Mucosa of descending colon (tissue), 3 donors: ENCODE measurements around the gene MRAS. TPM values are rescaled to one million over a fixed set of nuclear protein-coding genes. Genes with fewer than 3 reads are reported as not detected.

Experiments used
- ATAC-seq: fragments of 200-7000 bp; cut with Tn5 transposase; one replicate; pipeline ENCODE4 v1.9.1; 2020; ENCODE audit warnings: mild to moderate bottlenecking, moderate library complexity
- DNase-seq, 3 donors: peaks; one replicate each; pipeline ENCODE4 v3.0.0-alpha.2; 2020
- H3K36me3 ChIP-seq: fragments of 200-600 bp; one replicate; pipeline ENCODE4 v1.8.0; 2021; ENCODE audit warnings: low read depth, mild to moderate bottlenecking
- H3K4me1 ChIP-seq: fragments of 200-600 bp; one replicate; pipeline ENCODE4 v1.8.0; 2021; ENCODE audit warnings: low read depth, mild to moderate bottlenecking
- H3K4me3 ChIP-seq: fragments of 200-600 bp; one replicate; pipeline ENCODE4 v1.8.0; 2021; ENCODE audit warnings: mild to moderate bottlenecking
- H3K9me3 ChIP-seq: fragments of 200-600 bp; one replicate; pipeline ENCODE4 v1.8.0; 2021; ENCODE audit warnings: mild to moderate bottlenecking
- CTCF ChIP-seq: fragments of 200-600 bp; IDR thresholded peaks from one replicate; pipeline ENCODE4 v1.8.0; 2022; ENCODE audit warnings: antibody characterized with exemption, mild to moderate bottlenecking
- intact Hi-C, 2 donors: fragments of 100-400 bp; cut with DNase I in 1 of 2; cut with micrococcal nuclease in 1 of 2; formaldehyde crosslinking; loops; one replicate each; pipeline versions ENCODE4 v1.11.0 to v1.11.1; 2022; cut with DNase I, micrococcal nuclease
- total RNA-seq, 3 donors: library from RNA; stranded (reverse); fragmentation: NEBNext Ultra II Directional in 2 of 3; extraction: Animal tissue kit (Norgen Biotek cat#: 25700) in 2 of 3; gene quantifications; one replicate each; pipeline versions ENCODE4 v1.2.1 to v1.2.4, GENCODE V29; 2021 to 2023
- donor health status: DM: no; HTN: no; CAD: no; lungs with moderate emphysema.
- donor health status: DM: no; HTN: no; CAD: no.
- donor health status: DM: no; HTN: yes; CAD: no.

The MRAS gene
- total RNA-seq, 3 donors from 2014 or later = 2.5 to 37.6 (median 4.6) TPM

GRCh38 chr3:138384531-138384930 lies 36.2 kb downstream of the MRAS start:
- Histone ChIP-seq H3K4me1 (no peaks in the 10 kb centered on the region), H3K9me3 (no peaks in the 10 kb centered on the region), H3K36me3 (no peaks in the 10 kb centered on the region), H3K4me3 (no peak overlapping the region)
- no peak for TF ChIP-seq CTCF
- DNase-seq (no peak), ATAC-seq (no peak)
- intact Hi-C loops = no loop called here

DNA sequence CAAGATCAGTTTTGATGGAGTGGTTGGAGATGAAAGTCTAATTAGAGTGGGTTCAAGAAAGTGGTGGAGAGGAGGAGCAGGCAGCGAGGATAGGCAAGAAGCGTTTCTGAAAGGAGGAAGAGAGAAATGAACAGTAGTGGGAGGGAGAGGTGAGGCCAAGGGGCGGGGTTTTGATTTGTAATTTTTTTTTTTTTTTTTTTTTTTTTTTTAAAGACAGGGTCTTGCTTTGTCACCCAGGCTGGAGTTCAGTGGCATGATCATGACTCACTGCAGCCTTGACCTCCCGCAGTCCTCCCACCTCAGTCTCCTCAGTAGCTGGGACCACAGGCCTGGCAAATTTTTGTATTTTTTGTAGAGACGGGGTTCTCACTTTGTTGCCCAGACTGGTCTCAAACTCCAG lies 36.6 kb downstream of the MRAS start:
- no peak for ATAC-seq
- no peaks in the 10 kb centered on the region for H3K4me1 ChIP-seq
- H3K9me3 ChIP-seq = no peaks in the 10 kb centered on the region
- no peak for DNase-seq
- no peak overlapping the region for H3K4me3 ChIP-seq
- intact Hi-C loops = no loop called here
- H3K36me3 ChIP-seq = no peaks in the 10 kb centered on the region
- no peak for TF ChIP-seq CTCF

- no peaks in the 10 kb centered on the region for H3K9me3 ChIP-seq
- DNase-seq (no peak), ATAC-seq (no peak)
- no peak for TF ChIP-seq CTCF
- H3K4me3 ChIP-seq = no peak overlapping the region
- intact Hi-C loops = no loop called here
- no peaks in the 10 kb centered on the region for H3K4me1 ChIP-seq
- no peaks in the 10 kb centered on the region for H3K36me3 ChIP-seq
Measured at GRCh38 chr3:138389144-138389601, 40.8 kb downstream of the MRAS start.

DNA sequence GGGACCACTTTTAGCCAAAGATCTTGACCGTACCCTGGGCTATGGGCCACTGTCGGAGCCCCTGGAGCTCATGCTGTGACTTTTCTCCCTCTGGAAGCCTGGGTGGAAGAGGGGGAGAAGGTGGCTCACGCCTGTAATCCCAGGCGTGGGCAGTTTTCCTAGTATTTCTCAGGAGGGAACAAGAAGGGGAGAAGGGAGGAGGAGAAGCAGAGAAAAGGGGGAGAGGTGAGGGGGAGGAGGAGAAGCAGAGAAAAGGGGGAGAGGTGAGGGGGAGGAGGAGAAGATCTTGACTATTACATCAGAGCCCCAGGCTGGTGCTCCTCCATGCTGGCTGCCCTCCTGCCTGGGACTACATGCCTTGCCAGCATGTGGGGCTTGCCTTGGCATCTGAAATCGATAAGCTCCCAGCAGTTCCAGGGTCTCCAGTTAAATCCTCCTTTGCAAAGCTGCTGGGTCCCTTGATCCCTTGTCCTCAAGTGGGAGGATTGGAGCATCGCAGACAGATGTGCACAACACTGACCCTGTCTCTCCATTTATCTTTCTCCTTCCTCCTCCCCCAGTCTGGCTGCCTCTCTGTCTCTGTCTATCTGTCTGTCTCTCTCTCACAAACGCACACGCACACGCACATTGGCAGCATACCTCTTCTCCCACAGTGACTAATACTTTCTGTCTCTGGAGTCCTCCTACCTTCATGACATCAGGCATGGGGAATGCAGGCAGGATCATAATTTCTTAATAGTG lies 41.6 kb downstream of the MRAS start:
- ATAC-seq (no peak), DNase-seq (no peak)
- intact Hi-C loops = no loop called here
- no peaks in the 10 kb centered on the region for H3K4me1 ChIP-seq
- H3K4me3 ChIP-seq = no peak overlapping the region
- TF ChIP-seq CTCF = no peak
- H3K9me3 ChIP-seq = no peaks in the 10 kb centered on the region
- no peaks in the 10 kb centered on the region for H3K36me3 ChIP-seq

DNA sequence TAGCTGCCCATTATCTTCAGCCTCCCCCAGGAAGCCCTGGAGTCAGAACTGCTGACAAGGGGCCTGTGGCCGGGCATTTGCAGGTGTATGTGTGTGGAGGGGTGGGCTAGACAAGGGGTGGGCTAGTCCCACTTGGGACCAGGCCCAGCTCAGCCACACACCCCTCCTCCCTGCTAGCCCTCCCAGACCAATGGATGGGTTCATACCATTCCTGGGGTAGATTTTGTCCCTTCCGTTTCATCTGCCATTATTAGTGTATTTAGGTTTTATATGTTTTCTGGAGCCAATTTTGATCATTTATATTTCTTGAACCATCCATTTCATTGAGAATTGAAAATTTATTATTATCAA lies 42.2 kb downstream of the MRAS start:
- no peak overlapping the region for H3K4me3 ChIP-seq
- ATAC-seq (no peak), DNase-seq (no peak)
- no peaks in the 10 kb centered on the region for H3K4me1 ChIP-seq
- intact Hi-C loops = no loop called here
- TF ChIP-seq CTCF = no peak
- H3K9me3 ChIP-seq = no peaks in the 10 kb centered on the region
- H3K36me3 ChIP-seq = no peaks in the 10 kb centered on the region

DNA sequence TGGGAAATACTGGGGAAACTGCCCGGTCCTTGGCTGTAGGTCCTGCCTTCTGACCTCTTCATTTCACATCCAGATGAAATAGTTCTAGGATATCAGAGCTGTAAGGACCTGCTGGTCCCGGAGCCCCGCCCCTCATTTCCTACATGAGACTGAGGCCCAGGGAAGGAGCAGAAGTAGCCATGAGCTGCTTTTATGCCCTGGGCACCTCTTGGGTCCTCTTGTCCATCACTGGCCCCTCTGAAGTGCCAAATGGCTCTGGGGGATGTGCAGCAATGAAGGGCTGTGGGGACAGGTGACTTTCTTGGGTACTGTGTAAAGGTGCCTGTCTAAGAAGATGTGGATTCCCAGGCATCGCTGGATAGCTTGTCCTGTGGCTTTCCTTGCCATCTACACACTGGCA lies 45.8 kb downstream of the MRAS start:
- Histone ChIP-seq H3K36me3 (no peaks in the 10 kb centered on the region), H3K9me3 (no peaks in the 10 kb centered on the region), H3K4me1 (no peaks in the 10 kb centered on the region), H3K4me3 (no peak overlapping the region)
- intact Hi-C loops = no loop called here
- TF ChIP-seq CTCF = no peak
- no peak for ATAC-seq
- no peak for DNase-seq
